GM23338 (cell line): ENCODE results near the gene PJA2. TPM values are rescaled to one million over a fixed set of nuclear protein-coding genes. Genes with fewer than 3 reads are reported as not detected.

Experiments used
- ATAC-seq: fragments of 200-7000 bp; cut with Tn5 transposase; 3 replicates; pipeline ENCODE4 v1.9.1; 2020
- DNase-seq: peaks from one replicate; pipeline ENCODE4 v3.0.0-alpha.2; 2015; ENCODE audit warnings: low spot score
- H2AFZ ChIP-seq: fragments of 200-600 bp; sonication (generic); 2 replicates; pipeline ENCODE4 v1.8.0; 2016; ENCODE audit warnings: antibody characterized with exemption, mild to moderate bottlenecking, moderate library complexity
- H3F3A ChIP-seq: fragments of 200-600 bp; sonication (generic); replicated peaks from 2 replicates; pipeline ENCODE4 v1.8.0; 2017; ENCODE audit warnings: antibody characterized with exemption, mixed run types, low read depth
- H3K27ac ChIP-seq: fragments of 200-600 bp; sonication (generic); 2 replicates; pipeline ENCODE4 v1.6.1; 2016; ENCODE audit warnings: low read depth
- H3K27me3 ChIP-seq: fragments of 200-600 bp; sonication (generic); 2 replicates; pipeline ENCODE4 v1.8.0; 2016; ENCODE audit warnings: mild to moderate bottlenecking, mixed run types, moderate library complexity; ENCODE audit not compliant: insufficient read depth
- H3K36me3 ChIP-seq: fragments of 200-600 bp; sonication (generic); 2 replicates; pipeline ENCODE4 v1.8.0; 2016; ENCODE audit warnings: mild to moderate bottlenecking; ENCODE audit not compliant: insufficient read depth
- H3K4me1 ChIP-seq: fragments of 200-600 bp; sonication (generic); 2 replicates; pipeline ENCODE4 v1.8.0; 2016; ENCODE audit warnings: mild to moderate bottlenecking, moderate library complexity; ENCODE audit not compliant: insufficient read depth
- H3K4me2 ChIP-seq: fragments of 200-600 bp; sonication (generic); 2 replicates; pipeline ENCODE4 v1.7.1; 2017; ENCODE audit warnings: mixed run types
- H3K4me3 ChIP-seq: fragments of 200-600 bp; sonication (generic); 2 replicates; pipeline ENCODE4 v1.6.1; 2016; ENCODE audit warnings: mixed run types
- H3K79me2 ChIP-seq: fragments of 200-600 bp; sonication (generic); replicated peaks from 2 replicates; pipeline ENCODE4 v1.8.0; 2017; ENCODE audit warnings: mild to moderate bottlenecking; ENCODE audit not compliant: insufficient read depth
- H3K9me2 ChIP-seq: fragments of 200-600 bp; sonication (generic); 2 replicates; pipeline ENCODE4 v1.8.0; 2017; ENCODE audit not compliant: insufficient read depth
- H4K20me1 ChIP-seq: fragments of 200-600 bp; sonication (generic); replicated peaks from 2 replicates; pipeline ENCODE4 v1.8.0; 2017; ENCODE audit warnings: mild to moderate bottlenecking; ENCODE audit not compliant: insufficient read depth
- H3K27ac Mint-ChIP-seq: 2 replicates; pipeline ENCODE4 v1.8.0; 2020; ENCODE audit warnings: inconsistent platforms, mild to moderate bottlenecking, moderate library complexity, mixed read lengths
- H3K27me3 Mint-ChIP-seq: 3 replicates; pipeline ENCODE4 v1.8.0; 2022; ENCODE audit warnings: low read depth, mild to moderate bottlenecking, moderate library complexity, mixed read lengths, inconsistent platforms; ENCODE audit not compliant: insufficient read depth, poor library complexity
- H3K36me3 Mint-ChIP-seq: 3 replicates; pipeline ENCODE4 v1.8.0; 2021; ENCODE audit warnings: low read depth, mild to moderate bottlenecking, inconsistent platforms, moderate library complexity, mixed read lengths
- H3K4me1 Mint-ChIP-seq: 3 replicates; pipeline ENCODE4 v1.8.0; 2020; ENCODE audit warnings: mild to moderate bottlenecking, inconsistent platforms, mixed read lengths
- H3K4me3 Mint-ChIP-seq: 3 replicates; pipeline ENCODE4 v1.8.0; 2021; ENCODE audit warnings: moderate library complexity, mild to moderate bottlenecking, inconsistent platforms, mixed read lengths
- H3K9me3 Mint-ChIP-seq: 3 replicates; pipeline ENCODE4 v1.8.0; 2020; ENCODE audit warnings: moderate library complexity, mild to moderate bottlenecking, inconsistent platforms, mixed read lengths
- CREB1 ChIP-seq: fragments of 250-450 bp; sonication (Bioruptor Pico); IDR thresholded peaks from 2 replicates; pipeline ENCODE4 v1.5.0; 2020; ENCODE audit warnings: low read depth, mild to moderate bottlenecking, moderate library complexity
- EZH2 ChIP-seq: fragments of 200-600 bp; sonication (generic); IDR thresholded peaks from one replicate; pipeline ENCODE4 v1.8.0; 2017; ENCODE audit warnings: antibody characterized with exemption, mild to moderate bottlenecking, low read depth; ENCODE audit not compliant: unreplicated experiment
- JUNB ChIP-seq: IDR thresholded peaks from one replicate; pipeline ENCODE4 v1.6.1; 2016; ENCODE audit warnings: antibody characterized with exemption; ENCODE audit not compliant: unreplicated experiment
- NANOG ChIP-seq: IDR thresholded peaks from 2 replicates; pipeline ENCODE4 v1.6.1; 2016; ENCODE audit warnings: antibody characterized with exemption, borderline replicate concordance
- POLR2AphosphoS5 ChIP-seq: IDR thresholded peaks from 2 replicates; pipeline ENCODE4 v1.6.1; 2016; ENCODE audit warnings: antibody characterized with exemption, low read depth
- STAT1 ChIP-seq: IDR thresholded peaks from one replicate; pipeline ENCODE4 v1.6.1; 2016; ENCODE audit warnings: antibody characterized with exemption; ENCODE audit not compliant: unreplicated experiment
- ZNF114 ChIP-seq: fragments of 250-450 bp; sonication (Bioruptor Pico); IDR thresholded peaks from 2 replicates; pipeline ENCODE4 v1.5.0; 2020; ENCODE audit warnings: mild to moderate bottlenecking, moderate library complexity
- polyA plus RNA-seq: library from polyadenylated mRNA; unstranded; fragments of >200 nt; fragmentation: Nextera tagmentation; extraction: Ambion mirVana; gene quantifications from 2 replicates; pipeline ENCODE4 v1.2.1, GENCODE V29; 2016
- total RNA-seq: library from RNA; depleted of rRNA; stranded (reverse); fragments of >200 nt; shearing (Covaris generic); gene quantifications from 2 replicates; pipeline ENCODE4 v1.2.3, GENCODE V29; 2014
- TF ChIP-seq, protein P1 (sequence below): fragments of 250-450 bp; sonication (Bioruptor Pico); IDR thresholded peaks from 2 replicates; pipeline ENCODE4 v1.5.0; 2020; ENCODE audit warnings: mild to moderate bottlenecking, moderate library complexity
- TF ChIP-seq, protein P2 (sequence below), 2 experiments: fragments of 200-600 bp in 1 of 2; sonication (generic) in 1 of 2; conservative IDR thresholded peaks; 2 replicates each; pipeline versions ENCODE4 v1.5.1 to v1.6.1; 2016 to 2017; ENCODE audit warnings: antibody characterized with exemption in 2 of 2, low read depth in 2 of 2, mild to moderate bottlenecking in 2 of 2, moderate library complexity in 1 of 2
- TF ChIP-seq, protein P3 (sequence below): IDR thresholded peaks from 2 replicates; pipeline ENCODE4 v1.6.1; 2016; ENCODE audit warnings: antibody characterized with exemption

Gene PJA2
- total and polyA plus RNA-seq, 2 experiments from 2014 or later = 31.5 to 65.3 TPM

DNA sequence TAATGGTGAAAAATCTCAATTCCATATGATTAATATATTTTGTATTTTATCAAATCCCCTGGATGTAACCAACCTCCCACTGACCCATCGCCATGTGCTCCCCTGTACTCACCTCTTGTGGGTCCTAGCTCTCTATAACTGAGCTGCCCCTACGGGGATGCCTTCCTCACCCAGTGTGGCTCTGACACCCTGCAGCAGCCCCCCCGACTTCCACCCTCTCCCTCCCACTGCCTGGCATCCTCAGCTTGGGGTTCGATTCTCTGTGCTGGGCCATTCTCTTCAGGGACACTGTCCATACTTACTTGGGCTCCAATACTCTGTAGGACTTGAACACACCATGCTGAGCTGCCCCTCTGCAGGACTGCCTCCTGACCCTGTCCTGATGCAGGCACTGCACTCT is 87.1 kb downstream of the PJA2 start:
- no peak overlapping the region for H3K27ac Mint-ChIP-seq
- Histone ChIP-seq H2AFZ (no peak overlapping the region), H3K4me2 (no peak overlapping the region), H3F3A (no peaks in the 10 kb centered on the region), H3K4me3 (no peak overlapping the region), H3K36me3 (no peaks in the 10 kb centered on the region), H4K20me1 (no peaks in the 10 kb centered on the region), H3K4me1 (no peaks in the 10 kb centered on the region), H3K79me2 (no peaks in the 10 kb centered on the region), H3K27me3 (no peaks in the 10 kb centered on the region), H3K9me2 (0 out of 2 replicates have a peak, but pooled peaks cover 5% of the 10 kb centered on the region), H3K27ac (no peak overlapping the region)
- ATAC-seq (no peak), DNase-seq (no peak)
- H3K4me3 Mint-ChIP-seq = no peak overlapping the region
- H3K27me3 Mint-ChIP-seq = peaks cover 2% of the 10 kb centered on the region
- no peaks in the 10 kb centered on the region; the same call in 2 of the 3 replicates for H3K9me3 Mint-ChIP-seq
- H3K36me3 Mint-ChIP-seq = no peaks in the 10 kb centered on the region; the same call in 2 of the 3 replicates
- H3K4me1 Mint-ChIP-seq = 0 out of 3 replicates have a peak, but pooled peaks cover 2% of the 10 kb centered on the region
- TF ChIP-seq POLR2AphosphoS5 = no peak
- TF ChIP-seq ZNF114 (CRISPR knock-in tag) = no peak
- TF ChIP-seq CREB1 (CRISPR knock-in tag) = no peak
- no peak for TF ChIP-seq STAT1
- no peak for TF ChIP-seq EZH2
- no peak for TF ChIP-seq NANOG
- TF ChIP-seq, protein P1, sequence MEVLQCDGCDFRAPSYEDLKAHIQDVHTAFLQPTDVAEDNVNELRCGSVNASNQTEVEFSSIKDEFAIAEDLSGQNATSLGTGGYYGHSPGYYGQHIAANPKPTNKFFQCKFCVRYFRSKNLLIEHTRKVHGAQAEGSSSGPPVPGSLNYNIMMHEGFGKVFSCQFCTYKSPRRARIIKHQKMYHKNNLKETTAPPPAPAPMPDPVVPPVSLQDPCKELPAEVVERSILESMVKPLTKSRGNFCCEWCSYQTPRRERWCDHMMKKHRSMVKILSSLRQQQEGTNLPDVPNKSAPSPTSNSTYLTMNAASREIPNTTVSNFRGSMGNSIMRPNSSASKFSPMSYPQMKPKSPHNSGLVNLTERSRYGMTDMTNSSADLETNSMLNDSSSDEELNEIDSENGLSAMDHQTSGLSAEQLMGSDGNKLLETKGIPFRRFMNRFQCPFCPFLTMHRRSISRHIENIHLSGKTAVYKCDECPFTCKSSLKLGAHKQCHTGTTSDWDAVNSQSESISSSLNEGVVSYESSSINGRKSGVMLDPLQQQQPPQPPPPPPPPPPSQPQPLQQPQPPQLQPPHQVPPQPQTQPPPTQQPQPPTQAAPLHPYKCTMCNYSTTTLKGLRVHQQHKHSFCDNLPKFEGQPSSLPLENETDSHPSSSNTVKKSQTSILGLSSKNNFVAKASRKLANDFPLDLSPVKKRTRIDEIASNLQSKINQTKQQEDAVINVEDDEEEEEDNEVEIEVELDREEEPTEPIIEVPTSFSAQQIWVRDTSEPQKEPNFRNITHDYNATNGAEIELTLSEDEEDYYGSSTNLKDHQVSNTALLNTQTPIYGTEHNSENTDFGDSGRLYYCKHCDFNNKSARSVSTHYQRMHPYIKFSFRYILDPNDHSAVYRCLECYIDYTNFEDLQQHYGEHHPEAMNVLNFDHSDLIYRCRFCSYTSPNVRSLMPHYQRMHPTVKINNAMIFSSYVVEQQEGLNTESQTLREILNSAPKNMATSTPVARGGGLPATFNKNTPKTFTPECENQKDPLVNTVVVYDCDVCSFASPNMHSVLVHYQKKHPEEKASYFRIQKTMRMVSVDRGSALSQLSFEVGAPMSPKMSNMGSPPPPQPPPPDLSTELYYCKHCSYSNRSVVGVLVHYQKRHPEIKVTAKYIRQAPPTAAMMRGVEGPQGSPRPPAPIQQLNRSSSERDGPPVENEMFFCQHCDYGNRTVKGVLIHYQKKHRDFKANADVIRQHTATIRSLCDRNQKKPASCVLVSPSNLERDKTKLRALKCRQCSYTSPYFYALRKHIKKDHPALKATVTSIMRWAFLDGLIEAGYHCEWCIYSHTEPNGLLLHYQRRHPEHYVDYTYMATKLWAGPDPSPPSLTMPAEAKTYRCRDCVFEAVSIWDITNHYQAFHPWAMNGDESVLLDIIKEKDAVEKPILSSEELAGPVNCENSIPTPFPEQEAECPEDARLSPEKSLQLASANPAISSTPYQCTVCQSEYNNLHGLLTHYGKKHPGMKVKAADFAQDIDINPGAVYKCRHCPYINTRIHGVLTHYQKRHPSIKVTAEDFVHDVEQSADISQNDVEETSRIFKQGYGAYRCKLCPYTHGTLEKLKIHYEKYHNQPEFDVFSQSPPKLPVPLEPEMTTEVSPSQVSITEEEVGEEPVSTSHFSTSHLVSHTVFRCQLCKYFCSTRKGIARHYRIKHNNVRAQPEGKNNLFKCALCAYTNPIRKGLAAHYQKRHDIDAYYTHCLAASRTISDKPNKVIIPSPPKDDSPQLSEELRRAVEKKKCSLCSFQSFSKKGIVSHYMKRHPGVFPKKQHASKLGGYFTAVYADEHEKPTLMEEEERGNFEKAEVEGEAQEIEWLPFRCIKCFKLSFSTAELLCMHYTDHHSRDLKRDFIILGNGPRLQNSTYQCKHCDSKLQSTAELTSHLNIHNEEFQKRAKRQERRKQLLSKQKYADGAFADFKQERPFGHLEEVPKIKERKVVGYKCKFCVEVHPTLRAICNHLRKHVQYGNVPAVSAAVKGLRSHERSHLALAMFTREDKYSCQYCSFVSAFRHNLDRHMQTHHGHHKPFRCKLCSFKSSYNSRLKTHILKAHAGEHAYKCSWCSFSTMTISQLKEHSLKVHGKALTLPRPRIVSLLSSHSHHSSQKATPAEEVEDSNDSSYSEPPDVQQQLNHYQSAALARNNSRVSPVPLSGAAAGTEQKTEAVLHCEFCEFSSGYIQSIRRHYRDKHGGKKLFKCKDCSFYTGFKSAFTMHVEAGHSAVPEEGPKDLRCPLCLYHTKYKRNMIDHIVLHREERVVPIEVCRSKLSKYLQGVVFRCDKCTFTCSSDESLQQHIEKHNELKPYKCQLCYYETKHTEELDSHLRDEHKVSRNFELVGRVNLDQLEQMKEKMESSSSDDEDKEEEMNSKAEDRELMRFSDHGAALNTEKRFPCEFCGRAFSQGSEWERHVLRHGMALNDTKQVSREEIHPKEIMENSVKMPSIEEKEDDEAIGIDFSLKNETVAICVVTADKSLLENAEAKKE (CRISPR knock-in tag) = no peak
- no peak for TF ChIP-seq JUNB
- TF ChIP-seq, protein P2, sequence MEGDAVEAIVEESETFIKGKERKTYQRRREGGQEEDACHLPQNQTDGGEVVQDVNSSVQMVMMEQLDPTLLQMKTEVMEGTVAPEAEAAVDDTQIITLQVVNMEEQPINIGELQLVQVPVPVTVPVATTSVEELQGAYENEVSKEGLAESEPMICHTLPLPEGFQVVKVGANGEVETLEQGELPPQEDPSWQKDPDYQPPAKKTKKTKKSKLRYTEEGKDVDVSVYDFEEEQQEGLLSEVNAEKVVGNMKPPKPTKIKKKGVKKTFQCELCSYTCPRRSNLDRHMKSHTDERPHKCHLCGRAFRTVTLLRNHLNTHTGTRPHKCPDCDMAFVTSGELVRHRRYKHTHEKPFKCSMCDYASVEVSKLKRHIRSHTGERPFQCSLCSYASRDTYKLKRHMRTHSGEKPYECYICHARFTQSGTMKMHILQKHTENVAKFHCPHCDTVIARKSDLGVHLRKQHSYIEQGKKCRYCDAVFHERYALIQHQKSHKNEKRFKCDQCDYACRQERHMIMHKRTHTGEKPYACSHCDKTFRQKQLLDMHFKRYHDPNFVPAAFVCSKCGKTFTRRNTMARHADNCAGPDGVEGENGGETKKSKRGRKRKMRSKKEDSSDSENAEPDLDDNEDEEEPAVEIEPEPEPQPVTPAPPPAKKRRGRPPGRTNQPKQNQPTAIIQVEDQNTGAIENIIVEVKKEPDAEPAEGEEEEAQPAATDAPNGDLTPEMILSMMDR (conservative IDR thresholded peaks at IDR 0.05; ENCODE audit: low read depth in 2 of 2) = no peak
- TF ChIP-seq, protein P3, sequence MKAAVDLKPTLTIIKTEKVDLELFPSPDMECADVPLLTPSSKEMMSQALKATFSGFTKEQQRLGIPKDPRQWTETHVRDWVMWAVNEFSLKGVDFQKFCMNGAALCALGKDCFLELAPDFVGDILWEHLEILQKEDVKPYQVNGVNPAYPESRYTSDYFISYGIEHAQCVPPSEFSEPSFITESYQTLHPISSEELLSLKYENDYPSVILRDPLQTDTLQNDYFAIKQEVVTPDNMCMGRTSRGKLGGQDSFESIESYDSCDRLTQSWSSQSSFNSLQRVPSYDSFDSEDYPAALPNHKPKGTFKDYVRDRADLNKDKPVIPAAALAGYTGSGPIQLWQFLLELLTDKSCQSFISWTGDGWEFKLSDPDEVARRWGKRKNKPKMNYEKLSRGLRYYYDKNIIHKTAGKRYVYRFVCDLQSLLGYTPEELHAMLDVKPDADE = no peak
